ENCODE results near the gene COBLL1. TPM values are rescaled to one million over a fixed set of nuclear protein-coding genes. Genes with fewer than 3 reads are reported as not detected.

The COBLL1 gene
- total RNA-seq, 1 experiment from 2014 or later: 5.9 TPM

DNA sequence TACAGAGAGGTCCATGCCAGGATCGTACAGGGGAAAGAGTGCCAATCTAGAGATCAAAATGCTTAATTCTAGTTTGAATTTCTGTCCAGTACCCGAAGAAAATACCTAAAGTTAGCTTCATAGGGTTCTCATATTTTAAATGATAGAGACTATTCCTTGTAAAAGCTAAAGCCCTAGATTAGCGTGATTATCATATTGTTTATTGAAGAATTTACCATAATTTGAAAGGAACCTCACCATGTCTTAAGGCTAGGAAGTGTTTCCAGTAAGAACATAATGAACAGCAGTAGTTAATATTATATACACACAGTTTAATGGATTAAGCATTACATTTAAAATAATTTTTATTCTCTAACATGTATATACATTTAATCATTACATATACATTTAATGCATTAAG is 68.5 kb downstream of the COBLL1 start:
- no peak overlapping the region for H2BK15ac ChIP-seq (ENCODE audit: low read depth, low read length)
- Mint-ChIP-seq H3K27ac (peak overlapping the region in 1 of 3 experiments; percentile 36; a peak in 1 of 7 replicates), H3K4me1 (peaks cover 0 to 4% of the 10 kb centered on the region in 2 experiments; a peak in 3 of 4 replicates), H3K4me3 (no peak overlapping the region), H3K27me3 (ENCODE audit: low read depth) (no peaks in the 10 kb centered on the region), H3K36me3 (ENCODE audit: insufficient read depth in 1 of 3, low read depth in 3 of 3) (no peaks in the 10 kb centered on the region; a peak in 1 of 7 replicates), H3K9me3 (no peaks in the 10 kb centered on the region)
- H3K27me3 ChIP-seq (ENCODE audit: insufficient read depth, low read length): no peaks in the 10 kb centered on the region
- H3K27ac ChIP-seq (ENCODE audit: insufficient read length, low read depth, low read length): no peak overlapping the region
- H3K23ac ChIP-seq (ENCODE audit: insufficient read length, low read depth, low read length): no peak overlapping the region
- H4K5ac ChIP-seq (ENCODE audit: insufficient read length, low read depth, low read length): no peak overlapping the region
- no peak overlapping the region for H2AFZ ChIP-seq (ENCODE audit: low read length)
- no peak overlapping the region for H3K56ac ChIP-seq (ENCODE audit: insufficient read length, low read depth, low read length)
- no peaks in the 10 kb centered on the region for H3K9me3 ChIP-seq (ENCODE audit: control insufficient read depth, low read depth, low read length)
- H2AK5ac ChIP-seq (ENCODE audit: insufficient read length, low read length): no peak overlapping the region
- H4K20me1 ChIP-seq (ENCODE audit: control insufficient read depth, insufficient read depth, insufficient read length): no peaks in the 10 kb centered on the region
- no peaks in the 10 kb centered on the region for H3K79me2 ChIP-seq (ENCODE audit: insufficient read depth, low read length)
- WGBS (ENCODE audit: extremely low coverage, insufficient read length, low lambda C conversion rate): no CpG with 5 or more reads among the region's 3 CpGs
- no peak for DNase-seq
- no peak overlapping the region for H2BK12ac ChIP-seq (ENCODE audit: insufficient read length, low read depth, low read length)
- H3K23me2 ChIP-seq (ENCODE audit: insufficient read length, low read depth, low read length, poor library complexity, severe bottlenecking): no peaks in the 10 kb centered on the region
- no peak overlapping the region for H3K9ac ChIP-seq (ENCODE audit: extremely low read depth, insufficient read length, low read length)
- no peak overlapping the region for H3K4ac ChIP-seq (ENCODE audit: low read depth, low read length)
- no peak overlapping the region for H2BK5ac ChIP-seq (ENCODE audit: insufficient read length, low read length)
- no peaks in the 10 kb centered on the region for H3K79me1 ChIP-seq (ENCODE audit: insufficient read depth, low read depth, low read length, poor library complexity, severe bottlenecking)
- no peak overlapping the region for H3K18ac ChIP-seq (ENCODE audit: insufficient read length, low read depth, low read length)
- H3K4me1 ChIP-seq (ENCODE audit: insufficient read depth, low read length): no peaks in the 10 kb centered on the region
- H3K14ac ChIP-seq (ENCODE audit: insufficient read depth, low read length): no peak overlapping the region
- H2BK120ac ChIP-seq (ENCODE audit: low read depth, low read length, poor library complexity, severe bottlenecking): no peak overlapping the region
- H2BK20ac ChIP-seq (ENCODE audit: low read depth, low read length, poor library complexity, severe bottlenecking): no peak overlapping the region
- no peak overlapping the region for H3K4me2 ChIP-seq (ENCODE audit: insufficient read depth, insufficient read length, low read length)
- H4K8ac ChIP-seq (replicated peaks; ENCODE audit: insufficient read length, low read depth, low read length): no peak overlapping the region
- no peak overlapping the region for H3T11ph ChIP-seq (ENCODE audit: low read length)
- TF ChIP-seq, protein P1, sequence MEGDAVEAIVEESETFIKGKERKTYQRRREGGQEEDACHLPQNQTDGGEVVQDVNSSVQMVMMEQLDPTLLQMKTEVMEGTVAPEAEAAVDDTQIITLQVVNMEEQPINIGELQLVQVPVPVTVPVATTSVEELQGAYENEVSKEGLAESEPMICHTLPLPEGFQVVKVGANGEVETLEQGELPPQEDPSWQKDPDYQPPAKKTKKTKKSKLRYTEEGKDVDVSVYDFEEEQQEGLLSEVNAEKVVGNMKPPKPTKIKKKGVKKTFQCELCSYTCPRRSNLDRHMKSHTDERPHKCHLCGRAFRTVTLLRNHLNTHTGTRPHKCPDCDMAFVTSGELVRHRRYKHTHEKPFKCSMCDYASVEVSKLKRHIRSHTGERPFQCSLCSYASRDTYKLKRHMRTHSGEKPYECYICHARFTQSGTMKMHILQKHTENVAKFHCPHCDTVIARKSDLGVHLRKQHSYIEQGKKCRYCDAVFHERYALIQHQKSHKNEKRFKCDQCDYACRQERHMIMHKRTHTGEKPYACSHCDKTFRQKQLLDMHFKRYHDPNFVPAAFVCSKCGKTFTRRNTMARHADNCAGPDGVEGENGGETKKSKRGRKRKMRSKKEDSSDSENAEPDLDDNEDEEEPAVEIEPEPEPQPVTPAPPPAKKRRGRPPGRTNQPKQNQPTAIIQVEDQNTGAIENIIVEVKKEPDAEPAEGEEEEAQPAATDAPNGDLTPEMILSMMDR (conservative IDR thresholded peaks at IDR 0.05): no peak
- no peak overlapping the region for H4K91ac ChIP-seq (ENCODE audit: insufficient read length, low read depth, low read length)
